Activated CD4-positive, alpha-beta T cell treated with anti-CD3 and anti-CD28 coated beads for 36 hours (primary cell): ENCODE data around the gene ELL. TPM values are rescaled to one million over a fixed set of nuclear protein-coding genes. Genes with fewer than 3 reads are reported as not detected.

Source experiments
- ATAC-seq: fragments of 200-7000 bp; cut with Tn5 transposase; one replicate; pipeline ENCODE4 v1.10.0; 2021; ENCODE audit warnings: mild to moderate bottlenecking, moderate library complexity
- CTCF ChIA-PET: fragments of 350-600 bp; sonication (Branson Sonifier 250); formaldehyde crosslinking; loops from one replicate; lab custom pipeline; 2021; ENCODE audit warnings: antibody characterized with exemption; lab: Charles Lee
- POLR2A ChIA-PET: fragments of 350-600 bp; sonication (Branson Sonifier 250); formaldehyde crosslinking; loops from one replicate; lab custom pipeline; 2021; ENCODE audit warnings: antibody characterized with exemption, inconsistent platforms; lab: Charles Lee
- DNase-seq: peaks from one replicate; pipeline ENCODE4 v3.0.0-alpha.2; 2020
- H3K27ac Mint-ChIP-seq: one replicate; pipeline ENCODE4 v1.8.0; 2021; ENCODE audit warnings: mixed read lengths
- H3K27me3 Mint-ChIP-seq: one replicate; pipeline ENCODE4 v1.8.0; 2021; ENCODE audit warnings: mixed read lengths
- H3K36me3 Mint-ChIP-seq: one replicate; pipeline ENCODE4 v1.8.0; 2021; ENCODE audit warnings: low read depth, mixed read lengths
- H3K4me1 Mint-ChIP-seq: one replicate; pipeline ENCODE4 v1.8.0; 2021; ENCODE audit warnings: mixed read lengths
- H3K4me3 Mint-ChIP-seq: one replicate; pipeline ENCODE4 v1.8.0; 2021; ENCODE audit warnings: mild to moderate bottlenecking, moderate library complexity, mixed read lengths
- H3K9me3 Mint-ChIP-seq: one replicate; pipeline ENCODE4 v1.8.0; 2021; ENCODE audit warnings: low read depth, mixed read lengths
- intact Hi-C, 2 experiments: fragments of 100-400 bp; cut with DNase I in 1 of 2; cut with micrococcal nuclease in 1 of 2; formaldehyde crosslinking; loops; one replicate each; pipeline versions ENCODE4 v1.14.2 to v1.15.1; 2022 to 2024; cut with DNase I, micrococcal nuclease
- total RNA-seq, 2 experiments: library from RNA; stranded (reverse); gene quantifications; one replicate each; pipeline ENCODE4 v1.2.3, GENCODE V29; 2021

Gene ELL
- total RNA-seq, 2 experiments from 2014 or later = 20.2 to 21.4 TPM

GRCh38 chr19:18392926-18393325 is 128.9 kb downstream of the ELL start:
- H3K4me3 Mint-ChIP-seq = no peak overlapping the region
- ChIA-PET CTCF (interaction anchor here (0.6 to 1.5 kb wide), 4 partner anchors 12 to 119 kb away, joined by 3 read pairs; partner anchors contain the start of gene IQCN), POLR2A (interaction anchor here (0.6 kb wide), 1 partner anchor 342 kb away, joined by 3 read pairs; no protein-coding TSS in a partner anchor)
- no peaks in the 10 kb centered on the region for H3K9me3 Mint-ChIP-seq
- H3K27ac Mint-ChIP-seq = no peak overlapping the region
- DNase-seq = no peak
- intact Hi-C loops = no loop called here
- H3K27me3 Mint-ChIP-seq = peaks cover 24% of the 10 kb centered on the region
- H3K36me3 Mint-ChIP-seq = peaks cover 1% of the 10 kb centered on the region
- H3K4me1 Mint-ChIP-seq = peaks cover 4% of the 10 kb centered on the region
- no peak for ATAC-seq

Other genes with a start within 250 kb of the ELL start
- under 1 TPM; 0.40 to 0.43 TPM for gene IQCN, start 247.6 kb downstream of the ELL start, total RNA-seq
- 100 to 1,000 TPM; 254 to 311 TPM for gene JUND, start 240.4 kb downstream of the ELL start, total RNA-seq
- gene LSM4, start 199.0 kb downstream of the ELL start, total RNA-seq = 100 to 1,000 TPM; 269 to 370 TPM
- gene PGPEP1, start 181.5 kb downstream of the ELL start, total RNA-seq = 10 to 100 TPM; 20.0 to 20.9 TPM
- not detected for gene GDF15, start 135.9 kb downstream of the ELL start, total RNA-seq
- gene LRRC25, start 124.4 kb downstream of the ELL start, total RNA-seq = not detected
- gene SSBP4, start 102.7 kb downstream of the ELL start, total RNA-seq = 10 to 100 TPM; 71.7 to 79.3 TPM
- gene ISYNA1, start 83.9 kb downstream of the ELL start, total RNA-seq = 10 to 100 TPM; 18.8 to 23.3 TPM
- gene FKBP8, start 21.5 kb upstream of the ELL start, total RNA-seq = 100 to 1,000 TPM; 208 to 211 TPM
- gene KXD1, start 35.8 kb upstream of the ELL start, total RNA-seq = 100 to 1,000 TPM; 121 to 170 TPM
- gene UBA52, start 49.8 kb upstream of the ELL start, total RNA-seq = 1,000 to 10,000 TPM; 1,703 to 2,296 TPM
- 10 to 100 TPM; 47.8 to 81.3 TPM for gene REX1BD, start 66.7 kb upstream of the ELL start, total RNA-seq
- not detected for gene CRLF1, start 84.7 kb upstream of the ELL start, total RNA-seq
- under 1 TPM in 1 of 2 experiments, not detected in 1; 0.11 TPM for gene TMEM59L, start 90.8 kb upstream of the ELL start, total RNA-seq
- 10 to 100 TPM in 1 of 2 experiments, 1 to 10 TPM in 1; 9.9 to 11.9 TPM for gene KLHL26, start 115.0 kb upstream of the ELL start, total RNA-seq
- gene CRTC1, start 161.6 kb upstream of the ELL start, total RNA-seq = 1 to 10 TPM; 5.3 to 9.7 TPM